K562 (cell line): Measurements from ENCODE around the gene NDRG4. TPM values are rescaled to one million over a fixed set of nuclear protein-coding genes. Genes with fewer than 3 reads are reported as not detected.

Experiments
- ATAC-seq: fragments of 200-7000 bp; cut with Tn5 transposase; 3 replicates; pipeline ENCODE4 v1.9.1; 2020; ENCODE audit warnings: moderate library complexity
- BruUV-seq: library from RNA; stranded (reverse); fragments of 400-500 nt; replicated peaks from 2 replicates; lab custom pipeline; 2021; lab: Mats Ljungman, UMichigan
- CTCF ChIA-PET: fragments of 300-600 bp; formaldehyde crosslinking; extraction: SDS; loops from one replicate; lab custom pipeline; 2021; ENCODE audit warnings: low intra/inter-chr PET ratio; lab: Yijun Ruan, JAX
- POLR2A ChIA-PET: fragments of 300-600, 350-650 bp; sonication (Branson Sonifier 250); formaldehyde crosslinking; extraction: SDS; loops from one replicate; lab custom pipeline; 2021; ENCODE audit warnings: antibody characterized with exemption, inconsistent platforms; lab: Yijun Ruan, JAX
- DNase-seq, 4 experiments: peaks; one replicate each; pipeline versions ENCODE4 v3.0.0 to v3.0.0-alpha.2; 2011 to 2018; ENCODE audit warnings: low spot score in 3 of 4, mixed read lengths in 3 of 4; ENCODE audit errors: extremely low read depth in 1 of 4
- FAIRE-seq: peaks from 2 replicates; lab custom pipeline; 2011; peaks lifted over from hg19 to GRCh38; lab: Jason Lieb, UNC
- H2AFZ ChIP-seq: 2 replicates; pipeline ENCODE4 v1.6.0; 2011; ENCODE audit warnings: low read depth, low read length, control low read depth, inconsistent platforms
- H3K27ac ChIP-seq: fragments of 200-600 bp; 3 replicates; pipeline ENCODE4 v1.8.0; 2011; ENCODE audit warnings: low read depth, mild to moderate bottlenecking, control low read depth, inconsistent platforms, low read length, moderate library complexity, mixed read lengths; ENCODE audit errors: extremely low read depth
- H3K27me3 ChIP-seq, 2 experiments: fragments of 300-600 bp in 1 of 2; 2 replicates in 1 of 2; 3 replicates in 1 of 2; pipeline versions ENCODE4 v1.6.0 to v1.8.0; 2011; ENCODE audit warnings: inconsistent platforms in 2 of 2, low read length in 2 of 2, mild to moderate bottlenecking in 1 of 2, mixed read lengths in 1 of 2, moderate library complexity in 1 of 2; ENCODE audit not compliant: control insufficient read depth in 2 of 2, insufficient read depth in 2 of 2
- H3K36me3 ChIP-seq: fragments of 300-600 bp; 3 replicates; pipeline ENCODE4 v1.8.0; 2011; ENCODE audit warnings: mild to moderate bottlenecking, low read length, inconsistent platforms; ENCODE audit not compliant: control insufficient read depth, insufficient read depth
- H3K4me1 ChIP-seq, 2 experiments: fragments of 200-600 bp in 1 of 2; replicated peaks in 1 of 2; 2 replicates in 1 of 2; 3 replicates in 1 of 2; pipeline versions ENCODE4 v1.5.1 to v1.8.0; 2011; ENCODE audit warnings: inconsistent platforms in 2 of 2, low read length in 2 of 2, mild to moderate bottlenecking in 1 of 2, mixed read lengths in 1 of 2, moderate library complexity in 1 of 2; ENCODE audit not compliant: control insufficient read depth in 2 of 2, insufficient read depth in 2 of 2
- H3K4me2 ChIP-seq: 2 replicates; pipeline ENCODE4 v1.6.1; 2011; ENCODE audit warnings: low read length, control low read depth, inconsistent platforms, mixed read lengths; ENCODE audit not compliant: insufficient read depth
- H3K4me3 ChIP-seq: fragments of 200-600 bp; sonication (generic), shearing (Covaris generic); 2 replicates; pipeline ENCODE4 v1.5.1; 2016; ENCODE audit warnings: control low read depth, inconsistent platforms
- H3K79me2 ChIP-seq: fragments of 200-600 bp; 3 replicates; pipeline ENCODE4 v1.8.0; 2011; ENCODE audit warnings: low read length, inconsistent platforms; ENCODE audit not compliant: control insufficient read depth, insufficient read depth
- H3K9ac ChIP-seq, 2 experiments: 2 replicates each; pipeline versions ENCODE4 v1.6.0 to v1.6.1; 2011; ENCODE audit warnings: low read depth in 2 of 2, low read length in 2 of 2, control low read depth in 1 of 2, inconsistent platforms in 1 of 2, mild to moderate bottlenecking in 1 of 2, mixed read lengths in 1 of 2; ENCODE audit not compliant: insufficient read depth in 1 of 2
- H3K9me1 ChIP-seq: one replicate; pipeline ENCODE4 v1.6.0; 2011; ENCODE audit warnings: inconsistent platforms, mild to moderate bottlenecking, low read length, moderate library complexity; ENCODE audit not compliant: control insufficient read depth, insufficient read depth
- H3K9me3 ChIP-seq: replicated peaks from 2 replicates; pipeline ENCODE4 v1.5.1; 2011; ENCODE audit warnings: low read depth, low read length, inconsistent platforms; ENCODE audit not compliant: control insufficient read depth, insufficient read depth
- H4K20me1 ChIP-seq: replicated peaks from 2 replicates; pipeline ENCODE4 v1.6.1; 2011; ENCODE audit warnings: low read length, inconsistent platforms, mixed read lengths; ENCODE audit not compliant: control insufficient read depth, insufficient read depth
- NFIC ChIP-seq: fragments of 450-650 bp; IDR thresholded peaks from 2 replicates; pipeline ENCODE4 v1.6.1; 2017; ENCODE audit warnings: mild to moderate bottlenecking, inconsistent platforms
- ZBTB11 ChIP-seq, 3 experiments: fragments of 200-800 bp in 1 of 3; fragments of 250-450 bp in 1 of 3; fragments of 450-650 bp in 1 of 3; sonication (Bioruptor Pico) in 1 of 3; sonication (Bioruptor generic) in 1 of 3; formaldehyde crosslinking in 1 of 3; IDR thresholded peaks; 2 replicates each; pipeline versions ENCODE4 v1.6.1 to v1.8.0; 2016 to 2022; ENCODE audit warnings: mild to moderate bottlenecking in 2 of 3, missing genetic modification characterization in 2 of 3, missing compliant biosample characterization in 1 of 3, moderate library complexity in 1 of 3
- ZFP36 ChIP-seq: fragments of 150-350 bp; IDR thresholded peaks from 2 replicates; pipeline ENCODE4 v1.6.1; 2018; ENCODE audit warnings: low read length, low read depth; ENCODE audit not compliant: partially characterized antibody
- ZNF23 ChIP-seq: fragments of 250-450 bp; sonication (Bioruptor Pico); IDR thresholded peaks from 2 replicates; pipeline ENCODE4 v1.4.0; 2020; ENCODE audit warnings: mild to moderate bottlenecking
- WGBS: fragments of 100-300 bp; shearing (Covaris generic); methylation state at CpG from one replicate; pipeline ENCODE4 v1.1.6; 2016; ENCODE audit warnings: low coverage, mixed read lengths; ENCODE audit not compliant: insufficient coverage; ENCODE audit errors: missing lambda C conversion rate; 5-methylcytosine and 5-hydroxymethylcytosine counted together
- in situ Hi-C: fragments of 300-500 bp; cut with MboI; formaldehyde crosslinking; loops from 4 replicates; pipeline ENCODE4 v1.15.0; 2018; ENCODE audit warnings: inconsistent platforms, mixed read lengths
- intact Hi-C: fragments of 100-400 bp; cut with micrococcal nuclease; formaldehyde crosslinking; loops from 2 replicates; pipeline ENCODE4 v1.14.2; 2022
- polyA plus RNA-seq, 8 experiments: library from polyadenylated mRNA; depleted of rRNA in 4 of 8; stranded (reverse) in 5 of 8; unstranded in 3 of 8; fragments of >200 nt; fragmentation: Nextera tagmentation in 2 of 8; fragmentation: Illumina TruSeq in 1 of 8; extraction: Ambion mirVana in 2 of 8; extraction: Trizol in 1 of 8; gene quantifications; 2 replicates each; pipeline versions ENCODE4 v1.2.1 to v1.2.3, GENCODE V29; 2011 to 2014; ENCODE audit warnings: inconsistent platforms in 1 of 8, missing spikeins in 1 of 8
- total RNA-seq, 7 experiments: library from RNA; depleted of rRNA in 6 of 7; stranded (reverse); fragments of >200 nt in 6 of 7; fragmentation: Illumina TruSeq in 2 of 7; extraction: Trizol in 2 of 7; gene quantifications; 2 replicates each; pipeline versions ENCODE4 v1.2.1 to v1.2.3, GENCODE V29; 2011 to 2021; ENCODE audit warnings: low replicate concordance in 1 of 7

Gene NDRG4
- total and polyA plus RNA-seq, 9 of the 15 experiments (the other 6 are each of a cell fraction or from before 2014, with no cell fraction given) = 0.06 to 0.95 (median 0.28) TPM

DNA sequence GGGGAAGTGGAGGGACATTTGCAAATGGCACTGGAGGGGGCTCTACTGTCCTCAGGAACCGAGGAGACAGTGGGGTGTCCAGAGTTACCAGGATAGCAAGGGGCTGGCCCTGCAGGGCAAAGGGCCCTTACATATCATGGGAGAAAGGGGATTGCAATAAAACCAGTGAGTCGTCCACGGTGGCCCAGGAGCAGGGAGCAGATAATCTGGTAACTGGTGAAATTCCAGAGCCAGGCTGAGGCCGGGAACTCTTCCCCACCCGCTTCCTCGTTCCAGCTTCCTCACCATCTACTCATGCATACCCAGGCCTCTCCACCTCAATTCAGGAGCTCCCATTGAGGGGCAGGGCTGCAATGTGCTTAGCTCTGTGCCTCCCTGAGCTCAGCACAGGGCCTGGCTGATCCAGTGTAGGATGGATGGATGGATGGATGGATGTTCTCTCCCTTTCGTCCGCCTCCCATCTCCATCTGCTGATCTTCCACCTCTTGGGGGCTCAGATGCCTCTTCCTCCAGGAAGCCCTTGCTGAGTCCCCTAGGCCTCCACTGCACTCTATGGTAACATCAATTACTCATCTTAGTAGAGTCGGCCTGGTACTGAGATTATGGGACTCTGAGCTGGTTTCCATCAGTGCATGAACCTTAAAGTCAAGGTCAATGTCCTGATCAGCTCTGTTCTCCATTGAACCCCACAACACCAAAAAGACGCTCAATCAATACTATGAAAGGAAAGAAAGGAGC, 41.2 kb upstream of the NDRG4 start:
- no peaks in the 10 kb centered on the region for H3K79me2 ChIP-seq
- ChIA-PET CTCF (no interaction called here), POLR2A (interaction anchor here (0.5 kb wide), 1 partner anchor 1273 kb away, joined by 3 read pairs; the partner anchor contains the start of gene PSME3IP1)
- in situ Hi-C loops = no loop called here
- H3K36me3 ChIP-seq = no peaks in the 10 kb centered on the region
- no peak overlapping the region for H3K27ac ChIP-seq
- intact Hi-C loops = no loop called here
- FAIRE-seq = no peak
- peaks cover 3% of the 10 kb centered on the region for H3K9me1 ChIP-seq
- H2AFZ ChIP-seq = no peak overlapping the region
- no peaks in the 10 kb centered on the region for H4K20me1 ChIP-seq
- DNase-seq = no peak
- no peaks in the 10 kb centered on the region for H3K9me3 ChIP-seq
- 12% methylated on average over 10 of the region's 10 CpGs for WGBS
- ATAC-seq = no peak
- no peak overlapping the region for H3K9ac ChIP-seq
- TF ChIP-seq ZFP36 (peak; percentile 78), ZNF23 (no peak), NFIC (no peak), ZBTB11 (CRISPR knock-in tag; IDR thresholded peaks at IDR 0.05) (peak in 1 of 3 experiments; percentile 12; a peak in 1 of 6 replicates)
- H3K4me2 ChIP-seq = no peak overlapping the region
- peaks cover 0 to 25% of the 10 kb centered on the region in 2 experiments; a peak in 2 of 5 replicates for H3K27me3 ChIP-seq
- no TSS peak for BruUV-seq
- H3K4me1 ChIP-seq = peaks cover 11 to 12% of the 10 kb centered on the region in 2 experiments; a peak in 4 of 5 replicates
- H3K4me3 ChIP-seq = no peak overlapping the region
